A172 (cell line): ENCODE data around the gene ADCY1. TPM values are rescaled to one million over a fixed set of nuclear protein-coding genes. Genes with fewer than 3 reads are reported as not detected.

Experiments
- DNase-seq: peaks from one replicate; pipeline ENCODE4 v3.0.0-alpha.2; 2015; ENCODE audit warnings: low spot score
- total RNA-seq: library from RNA; depleted of rRNA; stranded (reverse); fragments of >200 nt; shearing (Covaris generic); gene quantifications from 2 replicates; pipeline ENCODE4 v1.2.3, GENCODE V29; 2014

ADCY1 gene
- total RNA-seq, 1 experiment from 2014 or later: 3.5 TPM

DNA sequence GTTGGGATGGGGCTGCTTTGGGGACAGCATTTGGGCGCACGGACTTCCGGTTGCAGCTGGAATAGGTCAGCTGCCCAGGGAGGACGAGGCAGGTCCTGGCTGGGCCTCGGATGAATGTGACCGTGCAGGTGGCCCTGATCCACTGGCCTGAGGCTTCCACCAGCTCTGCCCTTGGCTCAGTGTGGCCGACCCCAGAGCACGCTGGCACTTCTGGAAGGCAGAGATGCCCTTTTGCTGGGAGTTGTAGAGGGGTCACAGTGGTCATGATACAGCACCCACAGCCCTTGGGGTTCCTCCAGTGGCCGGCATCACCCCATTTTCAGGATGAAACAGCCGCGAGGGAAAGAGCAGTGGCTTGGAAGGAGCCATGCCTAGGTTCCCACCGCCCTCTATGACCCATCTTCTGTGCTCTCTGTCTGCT lies 19.0 kb downstream of the ADCY1 start:
- DNase-seq: no peak

- DNase-seq: no peak
Measured at GRCh38 chr7:45593877-45594276, 19.7 kb downstream of the ADCY1 start.

DNA sequence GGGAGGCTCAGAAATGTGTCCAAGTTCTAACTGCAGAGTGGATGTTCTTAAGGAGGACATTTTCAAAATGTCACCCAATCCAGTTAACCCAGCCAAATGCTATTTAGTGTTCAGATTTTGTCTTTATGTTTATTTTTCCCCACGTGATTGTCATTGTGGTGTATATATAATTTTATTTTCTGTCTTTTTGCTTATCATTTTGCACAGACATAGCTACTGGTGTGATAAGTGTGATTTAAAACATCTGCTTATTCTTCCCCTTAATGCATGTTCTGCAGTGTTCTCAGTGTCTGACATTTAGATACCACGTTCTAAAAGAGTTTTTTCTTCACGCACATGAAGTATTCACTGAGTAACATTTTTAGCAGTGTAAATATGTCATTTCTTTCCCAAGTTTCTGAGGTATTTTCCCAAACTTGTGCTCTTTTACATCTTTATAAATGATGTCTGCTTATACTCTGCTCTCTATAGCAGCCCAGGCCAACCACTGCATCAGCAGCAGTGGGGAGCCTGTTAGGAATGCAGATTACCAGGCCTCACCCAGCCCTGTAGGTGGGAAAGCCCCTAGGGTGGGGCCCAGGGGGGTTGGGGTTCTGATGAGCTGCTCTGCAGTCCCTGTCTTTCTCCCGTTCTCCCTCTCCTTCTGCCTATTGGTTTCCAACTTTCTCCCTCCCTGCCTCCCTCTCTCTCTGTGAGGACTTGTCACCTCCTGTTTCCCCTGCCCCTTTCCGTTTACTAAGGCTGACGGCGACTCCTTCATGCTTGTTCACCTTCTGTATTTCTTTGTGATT lies 20.8 kb downstream of the ADCY1 start:
- no peak for DNase-seq

DNA sequence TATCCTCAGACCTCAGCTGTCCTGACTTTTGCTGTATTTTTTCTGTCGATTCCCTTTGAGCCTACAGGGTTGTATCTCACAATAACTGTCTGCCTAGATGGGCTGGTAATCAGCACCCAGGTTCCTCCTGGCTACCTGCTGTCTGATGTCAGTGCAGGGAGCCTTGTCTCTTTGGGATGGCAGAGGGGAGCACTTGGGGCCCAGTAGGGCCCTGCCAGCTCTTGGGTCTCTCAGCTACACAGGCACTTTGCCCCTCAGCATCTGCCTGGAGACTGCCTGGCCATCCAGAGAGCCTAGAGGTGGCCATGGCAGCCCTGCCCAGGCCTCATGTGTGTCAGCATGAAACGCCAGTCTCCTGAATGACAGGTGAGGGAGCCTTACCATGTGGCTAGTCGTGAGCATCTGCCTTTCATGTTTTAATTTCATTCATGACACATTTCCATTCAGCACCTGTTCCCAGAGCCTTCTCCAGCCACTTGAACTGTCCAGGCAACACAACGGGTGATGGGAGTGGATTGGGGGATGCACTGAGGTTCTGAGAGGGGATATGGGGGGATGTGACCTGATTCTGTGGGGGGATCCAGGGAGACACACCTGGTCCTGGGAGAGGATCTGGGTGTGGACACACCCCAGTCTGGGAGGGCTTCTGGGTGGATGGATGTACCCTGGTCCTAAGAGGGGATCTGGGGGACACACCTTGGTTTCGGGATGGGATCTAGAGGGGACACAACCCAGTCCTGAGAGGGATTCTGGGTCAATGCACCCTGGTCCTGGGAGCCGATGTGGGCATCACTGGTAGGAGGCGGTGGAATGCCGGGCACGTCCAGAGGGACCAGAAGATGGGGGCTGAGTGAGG lies 21.9 kb downstream of the ADCY1 start:
- DNase-seq: no peak

- DNase-seq: no peak
Measured at GRCh38 chr7:45596665-45597095, 22.5 kb downstream of the ADCY1 start.

- no peak for DNase-seq
Measured at GRCh38 chr7:45597286-45597984, 23.3 kb downstream of the ADCY1 start.

GRCh38 chr7:45598886-45599520 lies 24.8 kb downstream of the ADCY1 start:
- no peak for DNase-seq

DNA sequence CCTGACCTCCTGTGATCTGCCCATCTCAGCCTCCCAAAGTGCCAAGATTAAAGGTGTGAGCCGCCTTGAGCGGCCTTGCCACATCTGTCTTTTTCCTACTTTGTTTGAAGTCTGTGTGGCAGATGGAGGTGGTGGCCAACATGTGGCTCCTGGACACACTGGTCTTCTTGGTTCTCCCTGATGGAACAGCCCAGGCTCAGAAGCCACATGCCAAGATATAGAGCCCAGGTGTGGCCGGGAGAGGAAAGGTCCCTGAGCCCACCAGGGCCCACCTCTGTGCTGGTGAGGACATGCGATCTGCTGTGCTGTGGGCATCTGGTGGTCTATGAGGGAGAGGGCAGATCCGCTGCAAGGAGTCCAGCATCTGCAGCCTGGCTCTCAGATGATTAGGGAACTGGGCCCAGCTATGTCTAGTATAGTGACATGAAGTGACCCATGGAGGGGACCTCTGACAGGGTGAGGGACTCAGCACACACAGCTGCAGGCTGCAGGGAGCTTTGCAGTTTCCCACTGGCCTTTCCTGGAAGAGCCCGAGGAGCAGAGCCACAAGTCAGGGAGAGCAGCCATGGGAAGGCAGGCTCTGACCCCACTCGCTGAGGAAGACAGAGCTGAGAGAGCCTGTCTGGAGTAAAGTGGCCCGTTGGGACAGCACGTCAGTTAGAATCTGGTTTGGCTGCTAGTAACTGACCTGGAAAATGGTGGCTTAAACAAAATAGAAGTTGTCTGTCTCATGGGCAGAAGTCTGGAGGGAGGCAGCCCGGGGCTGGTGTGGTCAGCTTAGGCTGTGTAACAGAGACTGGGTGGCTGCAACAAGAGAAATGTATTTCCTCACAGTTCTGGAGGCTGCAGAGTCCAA lies 25.9 kb downstream of the ADCY1 start:
- no peak for DNase-seq

- DNase-seq: no peak
Measured at GRCh38 chr7:45601094-45601493, 26.9 kb downstream of the ADCY1 start.

GRCh38 chr7:45601816-45602540 lies 27.8 kb downstream of the ADCY1 start:
- no peak for DNase-seq

- DNase-seq: no peak
Measured at GRCh38 chr7:45606050-45606449, 31.9 kb downstream of the ADCY1 start.

- DNase-seq: no peak
Measured at GRCh38 chr7:45606931-45607330, 32.8 kb downstream of the ADCY1 start.

- no peak for DNase-seq
Measured at GRCh38 chr7:45609180-45609579, 35.0 kb downstream of the ADCY1 start.

DNA sequence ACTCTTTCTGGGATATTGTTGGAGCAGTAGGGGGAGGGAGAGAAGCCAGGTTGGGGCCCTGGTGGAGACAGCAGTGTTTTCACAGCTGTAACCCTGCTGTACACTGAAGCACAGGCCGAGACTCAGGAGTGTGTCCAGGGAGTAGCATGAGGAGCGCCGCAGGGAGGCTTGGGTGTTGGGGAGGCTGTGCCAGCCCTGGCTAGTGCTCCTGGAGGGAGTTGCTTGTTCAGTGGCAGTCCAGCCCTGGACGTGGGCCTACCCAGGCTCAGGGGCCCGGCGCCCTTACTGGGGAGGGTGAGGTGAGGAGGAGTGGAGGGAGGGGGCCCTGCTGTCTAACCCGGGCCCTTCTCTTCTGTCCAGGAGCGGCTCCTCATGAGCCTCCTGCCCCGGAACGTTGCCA lies 35.9 kb downstream of the ADCY1 start:
- no peak for DNase-seq

GRCh38 chr7:45610660-45611299 lies 36.6 kb downstream of the ADCY1 start:
- DNase-seq: no peak

DNA sequence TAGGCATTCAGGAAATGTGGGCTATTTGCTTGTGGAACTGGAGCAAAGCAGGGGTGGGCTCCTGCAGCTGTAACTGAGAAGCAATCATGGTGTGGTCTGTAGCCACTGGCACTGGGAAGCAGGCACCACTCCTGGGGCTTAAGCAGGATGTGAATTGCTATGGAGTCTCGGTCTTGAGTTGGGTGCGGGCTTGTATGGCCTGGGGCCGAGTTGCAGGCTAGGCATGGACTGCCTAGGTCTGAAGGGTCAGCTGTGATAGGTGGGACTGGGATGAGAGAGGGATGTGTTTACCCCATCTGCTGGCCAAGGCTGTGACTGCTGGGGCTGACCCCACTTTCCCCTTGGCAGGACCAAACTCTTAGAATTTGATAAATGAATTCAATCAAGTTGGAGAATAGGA lies 43.0 kb downstream of the ADCY1 start:
- DNase-seq: no peak

- DNase-seq: no peak
Measured at GRCh38 chr7:45622058-45622457, 47.9 kb downstream of the ADCY1 start.

- DNase-seq: no peak
Measured at GRCh38 chr7:45623157-45623556, 49.0 kb downstream of the ADCY1 start.

GRCh38 chr7:45623740-45624391 lies 49.7 kb downstream of the ADCY1 start:
- no peak for DNase-seq
